ENCODE measurements around the gene KCND2.

The KCND2 gene

DNA sequence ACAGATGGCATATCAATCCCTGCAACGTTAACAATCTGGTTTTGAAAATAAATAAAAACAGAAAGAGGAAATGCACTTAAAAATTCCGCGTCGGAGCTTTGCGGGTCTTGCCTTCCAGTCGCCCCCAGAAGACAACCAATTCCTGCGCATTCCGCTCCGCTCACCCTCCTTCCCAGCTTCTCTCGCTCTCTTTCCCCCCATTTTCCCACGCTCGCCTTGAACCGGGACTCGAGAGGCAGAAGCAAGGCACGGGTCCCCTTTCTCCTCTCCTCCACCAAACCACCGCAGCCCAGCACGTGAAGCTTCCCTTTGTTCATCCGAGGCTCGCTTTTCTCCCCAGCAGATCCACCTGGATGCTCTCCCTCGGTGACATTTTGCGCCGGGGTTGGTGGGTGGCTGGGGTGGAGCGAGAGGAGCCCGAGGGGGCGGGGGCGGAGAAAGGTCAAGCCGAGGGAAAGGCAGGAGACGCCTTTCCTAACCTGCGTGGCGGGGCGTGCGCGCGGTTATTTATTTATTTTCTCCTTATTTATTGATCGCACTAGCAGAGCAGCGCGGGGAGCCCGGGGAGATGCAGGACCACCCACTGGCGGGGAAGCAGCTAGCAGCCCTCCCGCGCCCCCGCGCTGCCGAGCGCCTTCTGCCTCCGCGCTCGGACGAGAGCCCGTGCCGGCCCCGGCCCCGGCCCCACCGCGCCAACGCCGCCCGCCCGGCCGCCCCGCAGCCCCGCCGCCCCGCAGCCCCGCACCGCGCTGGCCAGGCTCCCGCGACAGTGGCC, at the start of gene KCND2:
Gene KCND2 (plus strand): TSS at position 475 of the 775 bp plus-strand sequence.
- Histone ChIP-seq H3K4me2 (ENCODE audit: low read length) (no peak within 1 kb of the TSS), H3K9me2 (replicated peaks; ENCODE audit: control insufficient read depth, low read length) (no peaks in the 10 kb centered on the region), H3K36me3 (ENCODE audit: control insufficient read depth, low read length) (no peaks in the 10 kb centered on the region), H3K27me3 (ENCODE audit: control insufficient read depth, low read length) (no peaks in the 10 kb centered on the region), H3F3A (ENCODE audit: control insufficient read depth, insufficient read depth) (no peaks in the 10 kb centered on the region), H3K4me1 (ENCODE audit: control insufficient read depth, low read length) (no peaks in the 10 kb centered on the region), H3K9me3 (ENCODE audit: control insufficient read depth, insufficient read depth, low read length) (peaks cover 5% of the 10 kb centered on the region; the same call in 1 of the 2 replicates), H4K20me1 (ENCODE audit: control insufficient read depth, insufficient read depth, low read depth, low read length) (no peaks in the 10 kb centered on the region), H3K4me3 (ENCODE audit: low read length) (no peak within 1 kb of the TSS), H3K27ac (ENCODE audit: low read depth, low read length) (no peak within 1 kb of the TSS), H3K79me2 (ENCODE audit: control insufficient read depth, low read length) (no peaks in the 10 kb centered on the region)
- TF ChIP-seq, protein P1, sequence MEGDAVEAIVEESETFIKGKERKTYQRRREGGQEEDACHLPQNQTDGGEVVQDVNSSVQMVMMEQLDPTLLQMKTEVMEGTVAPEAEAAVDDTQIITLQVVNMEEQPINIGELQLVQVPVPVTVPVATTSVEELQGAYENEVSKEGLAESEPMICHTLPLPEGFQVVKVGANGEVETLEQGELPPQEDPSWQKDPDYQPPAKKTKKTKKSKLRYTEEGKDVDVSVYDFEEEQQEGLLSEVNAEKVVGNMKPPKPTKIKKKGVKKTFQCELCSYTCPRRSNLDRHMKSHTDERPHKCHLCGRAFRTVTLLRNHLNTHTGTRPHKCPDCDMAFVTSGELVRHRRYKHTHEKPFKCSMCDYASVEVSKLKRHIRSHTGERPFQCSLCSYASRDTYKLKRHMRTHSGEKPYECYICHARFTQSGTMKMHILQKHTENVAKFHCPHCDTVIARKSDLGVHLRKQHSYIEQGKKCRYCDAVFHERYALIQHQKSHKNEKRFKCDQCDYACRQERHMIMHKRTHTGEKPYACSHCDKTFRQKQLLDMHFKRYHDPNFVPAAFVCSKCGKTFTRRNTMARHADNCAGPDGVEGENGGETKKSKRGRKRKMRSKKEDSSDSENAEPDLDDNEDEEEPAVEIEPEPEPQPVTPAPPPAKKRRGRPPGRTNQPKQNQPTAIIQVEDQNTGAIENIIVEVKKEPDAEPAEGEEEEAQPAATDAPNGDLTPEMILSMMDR (IDR thresholded peaks at IDR 0.05; ENCODE audit: low read depth, low read length, poor library complexity, severe bottlenecking): no peak
- no peak for TF ChIP-seq EZH2phosphoT487 (IDR thresholded peaks at IDR 0.05; ENCODE audit: borderline replicate concordance, low read length)

DNA sequence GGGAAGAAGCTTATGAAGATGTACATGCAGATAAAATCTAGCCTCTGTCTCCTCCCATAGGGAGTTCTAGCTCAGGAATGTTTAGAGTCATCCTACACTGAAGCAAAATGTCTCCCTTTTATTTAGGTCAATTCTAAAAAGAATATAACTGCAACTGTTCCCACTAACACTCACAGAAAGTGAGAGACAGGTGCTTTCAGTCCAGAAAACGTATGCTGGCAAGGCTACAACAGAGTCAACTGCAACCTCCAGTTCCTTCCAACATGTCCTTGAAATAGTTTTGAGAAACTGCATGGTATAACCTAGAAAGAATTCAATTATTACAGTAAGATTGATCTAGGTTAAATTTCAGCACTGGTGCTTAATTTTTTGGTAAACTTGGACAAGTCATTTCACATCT, 46.8 kb upstream of the KCND2 start:
- Histone ChIP-seq H3K9me2 (replicated peaks; ENCODE audit: control insufficient read depth, low read length) (no peaks in the 10 kb centered on the region), H3K27ac (ENCODE audit: low read depth, low read length) (no peak overlapping the region), H3K4me1 (ENCODE audit: control insufficient read depth, low read length) (no peaks in the 10 kb centered on the region), H3K27me3 (ENCODE audit: control insufficient read depth, low read length) (no peaks in the 10 kb centered on the region), H3K9me3 (ENCODE audit: control insufficient read depth, insufficient read depth, low read length) (no peaks in the 10 kb centered on the region), H4K20me1 (ENCODE audit: control insufficient read depth, insufficient read depth, low read depth, low read length) (no peaks in the 10 kb centered on the region), H3K4me2 (ENCODE audit: low read length) (no peak overlapping the region), H3F3A (ENCODE audit: control insufficient read depth, insufficient read depth) (no peaks in the 10 kb centered on the region), H3K79me2 (ENCODE audit: control insufficient read depth, low read length) (no peaks in the 10 kb centered on the region), H3K36me3 (ENCODE audit: control insufficient read depth, low read length) (no peaks in the 10 kb centered on the region), H3K4me3 (ENCODE audit: low read length) (no peak overlapping the region)
- TF ChIP-seq EZH2phosphoT487 (IDR thresholded peaks at IDR 0.05; ENCODE audit: borderline replicate concordance, low read length): no peak
- TF ChIP-seq, protein P1 (IDR thresholded peaks at IDR 0.05; ENCODE audit: low read depth, low read length, poor library complexity, severe bottlenecking): no peak

DNA sequence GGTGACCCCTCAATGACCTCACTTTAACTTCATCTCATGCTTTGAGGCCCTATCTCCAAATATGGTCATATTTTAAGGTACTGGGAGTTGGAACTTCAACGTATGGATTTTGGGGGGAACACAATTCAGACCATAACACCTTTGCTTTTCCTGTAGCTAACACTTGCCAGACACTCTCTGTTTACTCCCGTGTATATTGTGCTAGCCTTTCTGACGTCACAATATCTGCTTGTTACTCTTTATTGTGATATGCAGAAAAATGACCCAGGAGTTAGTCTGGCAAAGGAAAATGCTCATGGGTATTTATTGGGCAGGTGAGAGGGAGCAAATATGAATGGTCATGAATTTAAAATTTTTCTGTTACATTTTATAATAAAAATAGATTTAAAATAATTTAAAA, 45.7 kb upstream of the KCND2 start:
- no peaks in the 10 kb centered on the region for H4K20me1 ChIP-seq (ENCODE audit: control insufficient read depth, insufficient read depth, low read depth, low read length)
- H3K4me2 ChIP-seq (ENCODE audit: low read length): no peak overlapping the region
- no peaks in the 10 kb centered on the region for H3K4me1 ChIP-seq (ENCODE audit: control insufficient read depth, low read length)
- no peak overlapping the region for H3K4me3 ChIP-seq (ENCODE audit: low read length)
- no peaks in the 10 kb centered on the region for H3K79me2 ChIP-seq (ENCODE audit: control insufficient read depth, low read length)
- no peak overlapping the region for H3K27ac ChIP-seq (ENCODE audit: low read depth, low read length)
- H3K9me2 ChIP-seq (replicated peaks; ENCODE audit: control insufficient read depth, low read length): no peaks in the 10 kb centered on the region
- TF ChIP-seq EZH2phosphoT487 (IDR thresholded peaks at IDR 0.05; ENCODE audit: borderline replicate concordance, low read length): no peak
- TF ChIP-seq, protein P1 (IDR thresholded peaks at IDR 0.05; ENCODE audit: low read depth, low read length, poor library complexity, severe bottlenecking): no peak
- H3K27me3 ChIP-seq (ENCODE audit: control insufficient read depth, low read length): no peaks in the 10 kb centered on the region
- H3K9me3 ChIP-seq (ENCODE audit: control insufficient read depth, insufficient read depth, low read length): no peaks in the 10 kb centered on the region
- no peaks in the 10 kb centered on the region for H3K36me3 ChIP-seq (ENCODE audit: control insufficient read depth, low read length)
- no peaks in the 10 kb centered on the region for H3F3A ChIP-seq (ENCODE audit: control insufficient read depth, insufficient read depth)

Data from DOHH2 (cell line).